A549 (cell line): ENCODE results near the gene PTCD3. TPM values are rescaled to one million over a fixed set of nuclear protein-coding genes. Genes with fewer than 3 reads are reported as not detected.

ENCODE experiments used
- ATAC-seq, 2 experiments: fragments of 200-7000 bp in 1 of 2; fragments of >200 bp in 1 of 2; cut with Nextera tagmentation in 1 of 2; cut with Tn5 transposase in 1 of 2; 3 replicates each; pipeline versions ENCODE4 v1.8.0 to v1.9.1; 2018 to 2020; ENCODE audit warnings: mild to moderate bottlenecking in 1 of 2, moderate library complexity in 1 of 2
- CTCF ChIA-PET: fragments of 300-600 bp; sonication (Branson Sonifier 250); formaldehyde crosslinking; extraction: SDS; loops from one replicate; lab custom pipeline; 2021; ENCODE audit warnings: antibody characterized with exemption, inconsistent platforms; lab: Yijun Ruan, JAX
- POLR2A ChIA-PET: fragments of 350-600 bp; formaldehyde crosslinking; extraction: SDS; loops from one replicate; lab custom pipeline; 2021; ENCODE audit warnings: antibody characterized with exemption, inconsistent platforms; lab: Yijun Ruan, JAX
- DNase-seq, 2 experiments: peaks; one replicate each; pipeline versions ENCODE4 v3.0.0 to v3.0.0-alpha.2; 2011 to 2016; ENCODE audit warnings: low read depth in 1 of 2, low spot score in 1 of 2
- FAIRE-seq: peaks from 2 replicates; lab custom pipeline; 2011; peaks lifted over from hg19 to GRCh38; lab: Jason Lieb, UNC
- H3K27ac ChIP-seq, 2 experiments: fragments of >200 bp; sonication (Bioruptor Twin); formaldehyde crosslinking; 3 replicates each; pipeline ENCODE4 v1.5.1; 2016 to 2017
- H3K4me1 ChIP-seq: fragments of >200 bp; sonication (Bioruptor Twin); formaldehyde crosslinking; 3 replicates; pipeline ENCODE4 v1.6.1; 2016
- H3K4me2 ChIP-seq: fragments of >200 bp; sonication (Bioruptor Twin); formaldehyde crosslinking; 3 replicates; pipeline ENCODE4 v1.6.1; 2016
- H3K4me3 ChIP-seq: fragments of >200 bp; sonication (Bioruptor Twin); formaldehyde crosslinking; 3 replicates; pipeline ENCODE4 v1.5.1; 2016
- H3K9me3 ChIP-seq: fragments of >200 bp; sonication (Bioruptor Twin); formaldehyde crosslinking; 3 replicates; pipeline ENCODE4 v1.6.1; 2016
- ATOH8 ChIP-seq: fragments of 250-450 bp; sonication (Bioruptor Pico); IDR thresholded peaks from 2 replicates; pipeline ENCODE4 v1.5.0; 2020; ENCODE audit warnings: low read depth, mild to moderate bottlenecking, moderate library complexity
- CBX2 ChIP-seq: fragments of 200-600 bp; sonication (generic); IDR thresholded peaks from 2 replicates; pipeline ENCODE4 v1.6.1; 2016; ENCODE audit warnings: low read depth, mild to moderate bottlenecking, borderline replicate concordance
- E2F6 ChIP-seq: IDR thresholded peaks from 2 replicates; pipeline ENCODE4 v1.6.1; 2012; ENCODE audit warnings: low read depth, borderline replicate concordance
- EP300 ChIP-seq, 2 experiments: fragments of >200 bp; sonication (Bioruptor Twin); formaldehyde crosslinking; IDR thresholded peaks; 2 replicates in 1 of 2; 3 replicates in 1 of 2; pipeline ENCODE4 v1.6.1; 2016 to 2017
- ESRRA ChIP-seq: fragments of 150-350 bp; IDR thresholded peaks from 2 replicates; pipeline ENCODE4 v1.6.1; 2014; ENCODE audit warnings: mild to moderate bottlenecking, low read length, borderline replicate concordance
- FOSB ChIP-seq: fragments of 250-450 bp; sonication (Bioruptor Pico); IDR thresholded peaks from 2 replicates; pipeline ENCODE4 v1.5.0; 2020; ENCODE audit warnings: mild to moderate bottlenecking, moderate library complexity
- FOSL2 ChIP-seq, 2 experiments: fragments of 450-650 bp in 1 of 2; fragments of >200 bp in 1 of 2; sonication (Bioruptor Twin) in 1 of 2; formaldehyde crosslinking; IDR thresholded peaks; 2 replicates each; pipeline versions ENCODE4 v1.5.0 to v1.6.1; 2016 to 2020; ENCODE audit warnings: mild to moderate bottlenecking in 1 of 2, moderate library complexity in 1 of 2
- HEYL ChIP-seq: fragments of 250-450 bp; sonication (Bioruptor Pico); IDR thresholded peaks from 2 replicates; pipeline ENCODE4 v1.8.0; 2021; ENCODE audit warnings: mild to moderate bottlenecking, moderate library complexity
- HOXA7 ChIP-seq: fragments of 250-450 bp; sonication (Bioruptor Pico); IDR thresholded peaks from 2 replicates; pipeline ENCODE4 v1.5.0; 2020; ENCODE audit warnings: mild to moderate bottlenecking, moderate library complexity
- HOXB5 ChIP-seq: fragments of 250-450 bp; sonication (Bioruptor Pico); IDR thresholded peaks from 2 replicates; pipeline ENCODE4 v1.5.0; 2020; ENCODE audit warnings: mild to moderate bottlenecking, moderate library complexity
- JUN ChIP-seq, 2 experiments: fragments of >200 bp; sonication (Bioruptor Twin); formaldehyde crosslinking; IDR thresholded peaks; 2 replicates in 1 of 2; 3 replicates in 1 of 2; pipeline ENCODE4 v1.6.1; 2016 to 2017
- JUNB ChIP-seq: fragments of >200 bp; sonication (Bioruptor Twin); formaldehyde crosslinking; IDR thresholded peaks from 2 replicates; pipeline ENCODE4 v1.6.1; 2016
- KDM1A ChIP-seq: fragments of 200-600 bp; sonication (generic); IDR thresholded peaks from 2 replicates; pipeline ENCODE4 v1.6.1; 2016; ENCODE audit warnings: low read depth, mild to moderate bottlenecking
- MAZ ChIP-seq: fragments of 150-350 bp; IDR thresholded peaks from 2 replicates; pipeline ENCODE4 v1.6.1; 2014; ENCODE audit warnings: antibody characterized with exemption, low read depth, low read length, borderline replicate concordance
- MYC ChIP-seq: IDR thresholded peaks from 2 replicates; pipeline ENCODE4 v1.6.1; 2012; ENCODE audit warnings: mild to moderate bottlenecking, inconsistent platforms, low read length, improper control_type of control experiment, borderline replicate concordance
- NFE2L2 ChIP-seq: fragments of 150-350 bp; conservative IDR thresholded peaks from 2 replicates; pipeline ENCODE4 v1.6.1; 2014; ENCODE audit warnings: low read length
- RARB ChIP-seq: fragments of 250-450 bp; sonication (Bioruptor Pico); IDR thresholded peaks from 2 replicates; pipeline ENCODE4 v1.8.0; 2021; ENCODE audit warnings: mild to moderate bottlenecking, moderate library complexity
- RCOR1 ChIP-seq: fragments of 150-350 bp; IDR thresholded peaks from 2 replicates; pipeline ENCODE4 v1.6.1; 2014; ENCODE audit warnings: antibody characterized with exemption, low read length, low read depth
- REST ChIP-seq: fragments of 200-600 bp; sonication (generic); IDR thresholded peaks from 2 replicates; pipeline ENCODE4 v1.6.1; 2016; ENCODE audit warnings: antibody characterized with exemption, mild to moderate bottlenecking, moderate library complexity
- RFX5 ChIP-seq: fragments of 450-650 bp; IDR thresholded peaks from 2 replicates; pipeline ENCODE4 v1.7.1; 2014; ENCODE audit warnings: antibody characterized with exemption, mild to moderate bottlenecking, moderate library complexity
- TFCP2L1 ChIP-seq: fragments of 250-450 bp; sonication (Bioruptor Pico); IDR thresholded peaks from 2 replicates; pipeline ENCODE4 v1.5.0; 2021; ENCODE audit warnings: mild to moderate bottlenecking
- TP53 ChIP-seq: fragments of 250-450 bp; sonication (Bioruptor Pico); IDR thresholded peaks from 2 replicates; pipeline ENCODE4 v1.5.0; 2021; ENCODE audit warnings: mild to moderate bottlenecking, moderate library complexity
- ZC3H11A ChIP-seq: fragments of 450-650 bp; IDR thresholded peaks from 2 replicates; pipeline ENCODE4 v1.6.1; 2014; ENCODE audit warnings: antibody characterized with exemption, mild to moderate bottlenecking
- ZNF302 ChIP-seq: fragments of 250-450 bp; sonication (Bioruptor Pico); IDR thresholded peaks from 2 replicates; pipeline ENCODE4 v1.9.0; 2021; ENCODE audit warnings: inconsistent platforms, mild to moderate bottlenecking, moderate library complexity
- WGBS: methylation state at CpG from one replicate; pipeline ENCODE4 v1.1.6; 2017; ENCODE audit errors: missing lambda C conversion rate; 5-methylcytosine and 5-hydroxymethylcytosine counted together
- polyA plus RNA-seq, 4 experiments: library from polyadenylated mRNA; depleted of rRNA in 3 of 4; stranded (reverse); fragments of >200 nt; fragmentation: RNase III in 1 of 4; extraction: RNeasy Plus Mini Kit Qiagen cat#74134 plus additional on column Dnase treatment in 1 of 4; gene quantifications; 2 replicates in 3 of 4; 3 replicates in 1 of 4; pipeline ENCODE4 v1.2.3, GENCODE V29; 2011 to 2017
- TF ChIP-seq, protein P1 (sequence below): IDR thresholded peaks from 2 replicates; pipeline ENCODE4 v1.6.1; 2012
- TF ChIP-seq, protein P2 (sequence below): fragments of 150-350 bp; IDR thresholded peaks from 2 replicates; pipeline ENCODE4 v1.6.1; 2014; ENCODE audit warnings: low read depth, mild to moderate bottlenecking, low read length
- TF ChIP-seq, protein P3 (sequence below): fragments of >200 bp; sonication (Bioruptor Twin); formaldehyde crosslinking; IDR thresholded peaks from 3 replicates; pipeline ENCODE4 v1.6.1; 2016

PTCD3 gene
- polyA plus RNA-seq, 2 of the 4 experiments (the other 2 are of a cell fraction), result 200 to 260 TPM

DNA sequence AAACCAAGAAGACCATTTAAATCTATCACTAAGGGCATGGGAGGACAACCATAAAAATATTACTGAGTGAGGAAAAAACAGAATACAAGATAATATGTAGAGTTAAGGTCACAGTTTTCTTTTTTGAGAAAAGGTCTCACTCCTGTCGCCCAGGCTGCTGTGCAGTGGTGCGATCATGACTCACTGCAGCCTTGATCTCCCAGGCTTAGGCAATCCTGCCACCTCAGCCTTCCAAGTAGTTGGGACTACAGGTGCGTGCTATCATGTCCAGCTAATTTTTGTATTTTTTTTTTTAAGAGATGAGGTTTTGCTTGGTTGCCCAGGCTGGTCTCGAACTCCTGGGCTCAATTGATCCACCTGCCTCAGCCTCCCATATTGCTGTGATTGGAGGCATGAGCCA lies 24.3 kb upstream of the PTCD3 start:
- FAIRE-seq, result no peak
- no peak for DNase-seq
- WGBS, result 89% methylated on average over 4 of the region's 4 CpGs
- ChIA-PET CTCF (interaction anchor here (0.6 to 23.1 kb wide), 9 partner anchors 10 to 353 kb away, joined by 4 to 766 read pairs (median 20); partner anchors contain the start of gene ST3GAL5), POLR2A (no interaction called here)
- Histone ChIP-seq H3K9me3 (no peaks in the 10 kb centered on the region), H3K27ac (no peak overlapping the region), H3K4me1 (peaks cover 22% of the 10 kb centered on the region; the same call in 2 of the 3 replicates), H3K4me2 (no peak overlapping the region), H3K4me3 (no peak overlapping the region)
- ATAC-seq, result no peak
- TF ChIP-seq NFE2L2 (no peak), HOXB5 (CRISPR knock-in tag) (no peak), ZNF302 (CRISPR knock-in tag) (no peak), FOSB (no peak), RFX5 (no peak), JUN (IDR thresholded peaks at IDR 0.05) (no peak), RARB (CRISPR knock-in tag) (no peak), HOXA7 (no peak), CBX2 (no peak), FOSL2 (IDR thresholded peaks at IDR 0.05) (no peak), FOSL2 (CRISPR knock-in tag; IDR thresholded peaks at IDR 0.05) (no peak), RCOR1 (no peak), TP53 (CRISPR knock-in tag) (no peak), KDM1A (no peak)
- TF ChIP-seq, protein P1, sequence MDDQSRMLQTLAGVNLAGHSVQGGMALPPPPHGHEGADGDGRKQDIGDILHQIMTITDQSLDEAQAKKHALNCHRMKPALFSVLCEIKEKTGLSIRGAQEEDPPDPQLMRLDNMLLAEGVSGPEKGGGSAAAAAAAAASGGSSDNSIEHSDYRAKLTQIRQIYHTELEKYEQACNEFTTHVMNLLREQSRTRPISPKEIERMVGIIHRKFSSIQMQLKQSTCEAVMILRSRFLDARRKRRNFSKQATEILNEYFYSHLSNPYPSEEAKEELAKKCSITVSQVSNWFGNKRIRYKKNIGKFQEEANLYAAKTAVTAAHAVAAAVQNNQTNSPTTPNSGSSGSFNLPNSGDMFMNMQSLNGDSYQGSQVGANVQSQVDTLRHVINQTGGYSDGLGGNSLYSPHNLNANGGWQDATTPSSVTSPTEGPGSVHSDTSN, result no peak
- TF ChIP-seq, protein P2, sequence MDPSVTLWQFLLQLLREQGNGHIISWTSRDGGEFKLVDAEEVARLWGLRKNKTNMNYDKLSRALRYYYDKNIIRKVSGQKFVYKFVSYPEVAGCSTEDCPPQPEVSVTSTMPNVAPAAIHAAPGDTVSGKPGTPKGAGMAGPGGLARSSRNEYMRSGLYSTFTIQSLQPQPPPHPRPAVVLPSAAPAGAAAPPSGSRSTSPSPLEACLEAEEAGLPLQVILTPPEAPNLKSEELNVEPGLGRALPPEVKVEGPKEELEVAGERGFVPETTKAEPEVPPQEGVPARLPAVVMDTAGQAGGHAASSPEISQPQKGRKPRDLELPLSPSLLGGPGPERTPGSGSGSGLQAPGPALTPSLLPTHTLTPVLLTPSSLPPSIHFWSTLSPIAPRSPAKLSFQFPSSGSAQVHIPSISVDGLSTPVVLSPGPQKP, result no peak
- TF ChIP-seq, protein P3, sequence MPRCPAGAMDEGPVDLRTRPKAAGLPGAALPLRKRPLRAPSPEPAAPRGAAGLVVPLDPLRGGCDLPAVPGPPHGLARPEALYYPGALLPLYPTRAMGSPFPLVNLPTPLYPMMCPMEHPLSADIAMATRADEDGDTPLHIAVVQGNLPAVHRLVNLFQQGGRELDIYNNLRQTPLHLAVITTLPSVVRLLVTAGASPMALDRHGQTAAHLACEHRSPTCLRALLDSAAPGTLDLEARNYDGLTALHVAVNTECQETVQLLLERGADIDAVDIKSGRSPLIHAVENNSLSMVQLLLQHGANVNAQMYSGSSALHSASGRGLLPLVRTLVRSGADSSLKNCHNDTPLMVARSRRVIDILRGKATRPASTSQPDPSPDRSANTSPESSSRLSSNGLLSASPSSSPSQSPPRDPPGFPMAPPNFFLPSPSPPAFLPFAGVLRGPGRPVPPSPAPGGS, result no peak
- TF ChIP-seq, all 56 proteins: peak for 0

DNA sequence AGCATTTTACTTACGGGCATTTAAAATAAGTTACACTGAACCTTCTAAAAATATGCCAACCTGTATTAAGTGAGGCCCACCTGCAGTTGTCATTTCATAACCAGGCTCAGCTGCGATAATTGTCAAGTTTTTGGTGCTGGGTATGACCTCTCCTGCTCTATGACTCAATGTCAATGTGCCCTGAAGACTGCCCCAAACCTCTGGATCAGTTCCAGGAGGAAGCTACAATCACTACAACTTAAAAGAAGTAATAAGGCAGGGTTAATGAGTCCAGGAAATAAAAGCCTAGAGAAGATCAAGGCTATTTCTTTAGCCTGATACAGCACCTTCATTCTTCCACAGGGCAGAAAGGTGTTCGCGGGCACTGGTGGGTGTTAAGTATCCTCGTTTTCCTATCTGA lies 23.3 kb upstream of the PTCD3 start:
- no peak for TF ChIP-seq ATOH8 (CRISPR knock-in tag)
- TF ChIP-seq, protein P2, result no peak
- no peak for TF ChIP-seq NFE2L2
- TF ChIP-seq E2F6, result no peak
- TF ChIP-seq HEYL, result no peak
- no peak for TF ChIP-seq REST
- no peak for TF ChIP-seq EP300 (IDR thresholded peaks at IDR 0.05)
- TF ChIP-seq JUNB, result no peak
- TF ChIP-seq TP53 (CRISPR knock-in tag), result no peak
- TF ChIP-seq MYC, result no peak
- TF ChIP-seq ESRRA, result no peak
- TF ChIP-seq TFCP2L1 (CRISPR knock-in tag), result no peak
- TF ChIP-seq ZC3H11A, result no peak
- no peak for TF ChIP-seq HOXB5 (CRISPR knock-in tag)
- no peak for TF ChIP-seq MAZ
- no peak for TF ChIP-seq RARB (CRISPR knock-in tag)
- no peak for TF ChIP-seq KDM1A
- no peak for TF ChIP-seq FOSB
- 88% methylated on average over 5 of the region's 5 CpGs for WGBS

More for the DNA sequence above, 23.3 kb upstream of the PTCD3 start:
- DNase-seq (no peak), FAIRE-seq (no peak), ATAC-seq (no peak)
- POLR2A ChIA-PET, result interaction anchor here (1.1 kb wide), 1 partner anchor 341 kb away, joined by 3 read pairs; no protein-coding TSS in a partner anchor
- Histone ChIP-seq H3K4me1 (peaks cover 22% of the 10 kb centered on the region; the same call in 2 of the 3 replicates), H3K4me3 (no peak overlapping the region), H3K4me2 (no peak overlapping the region), H3K9me3 (no peaks in the 10 kb centered on the region), H3K27ac (no peak overlapping the region)
- CTCF ChIA-PET, result interaction anchor here (0.7 to 23.1 kb wide), 8 partner anchors 9 to 446 kb away, joined by 3 to 766 read pairs (median 4); partner anchors contain the start of gene ST3GAL5
